Activated CD8-positive, alpha-beta memory T cell treated with anti-CD3 and anti-CD28 coated beads, Interleukin-2, amount 50 U/mL, for 24 hours (primary cell): Measurements from ENCODE around the gene BMX.

Experiments used
- DNase-seq: peaks from one replicate; pipeline ENCODE4 v3.0.0-alpha.2; 2020; ENCODE audit errors: extremely low read depth

BMX gene

GRCh38 chrX:15570145-15570544 is 69.5 kb downstream of the BMX start:
- no peak for DNase-seq

GRCh38 chrX:15574017-15574416 is 73.4 kb downstream of the BMX start:
- DNase-seq = no peak

DNA sequence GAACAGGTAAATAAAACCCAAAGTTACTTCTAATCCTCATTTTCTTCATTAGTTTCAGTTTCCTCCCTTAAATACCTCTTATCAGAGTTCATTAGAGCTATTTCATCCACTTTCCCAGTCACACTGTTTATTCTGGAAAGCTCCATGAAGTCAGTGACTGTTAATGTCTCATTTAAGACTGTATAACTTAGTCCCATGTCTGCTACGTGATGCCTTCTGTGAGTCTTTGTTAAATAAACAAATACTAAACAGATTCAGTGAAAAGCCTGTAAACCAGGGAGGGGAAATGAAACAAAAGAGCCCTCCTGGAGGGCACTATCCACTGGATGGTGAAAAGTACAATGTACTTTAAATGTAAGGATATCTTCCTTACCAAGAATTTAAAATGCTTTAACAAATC is 75.4 kb downstream of the BMX start:
- DNase-seq = no peak

DNA sequence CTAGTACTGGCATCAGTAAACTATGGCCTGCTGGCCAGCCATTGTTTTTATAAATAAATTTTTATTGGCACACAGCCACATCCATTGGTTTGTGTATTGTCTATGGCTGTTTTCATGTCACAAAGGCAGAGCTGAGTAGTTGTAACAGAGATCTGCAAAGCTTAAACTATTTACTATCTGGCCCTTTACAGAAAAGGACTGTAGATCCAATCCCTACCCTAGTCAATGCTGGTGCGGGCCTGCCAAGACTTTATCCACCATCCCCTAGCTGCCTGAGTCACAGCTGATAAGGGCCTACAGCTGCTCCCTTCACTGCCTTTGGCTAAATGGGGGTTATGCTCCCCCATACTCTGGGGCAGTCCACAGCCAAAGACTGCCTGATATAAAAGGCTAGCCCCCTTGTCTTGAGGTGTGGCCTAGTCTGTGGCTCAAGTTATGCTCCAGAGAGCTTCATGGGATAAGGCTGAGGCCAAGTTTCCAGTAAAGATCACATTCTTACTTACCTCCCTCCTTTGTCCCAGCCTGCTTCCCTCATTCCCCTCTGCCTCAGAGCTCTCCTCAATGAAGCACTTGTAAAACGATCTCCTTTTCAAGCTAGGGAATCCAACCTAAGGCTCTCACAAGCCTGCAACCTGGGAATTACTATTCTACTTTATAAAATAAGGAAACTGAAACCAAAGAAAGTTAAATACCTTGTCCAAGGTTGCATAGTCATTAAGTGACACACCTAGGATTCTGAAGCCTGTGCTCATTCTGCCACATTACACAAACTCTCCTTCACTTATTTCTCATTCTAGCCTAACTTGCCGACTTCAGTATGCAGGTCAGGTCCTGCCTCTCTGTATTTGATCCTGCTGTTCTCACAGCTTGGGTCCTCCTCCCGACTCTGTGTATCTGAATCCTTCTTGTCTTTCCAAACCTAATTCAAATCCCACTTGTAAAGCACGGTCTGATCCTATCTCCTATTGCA is 79.5 kb downstream of the BMX start:
- no peak for DNase-seq

DNA sequence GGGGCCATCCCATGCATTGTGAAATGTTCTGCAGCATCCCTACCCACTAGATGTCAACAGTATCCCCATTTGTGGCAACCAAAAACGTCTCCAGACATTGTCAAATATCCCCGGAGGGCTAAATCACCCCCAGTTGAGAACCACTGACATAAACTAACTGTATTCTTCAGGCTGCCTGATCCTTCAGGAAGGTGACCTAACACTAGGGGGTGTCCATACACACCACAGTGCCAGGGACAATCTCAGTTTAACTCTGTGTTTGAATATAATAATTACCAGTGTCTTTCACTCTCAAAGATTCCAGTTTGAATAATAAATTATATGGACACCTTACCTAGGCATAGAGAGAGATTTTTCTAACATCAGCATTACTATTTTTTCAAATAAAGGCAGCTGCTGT is 93.8 kb downstream of the BMX start:
- no peak for DNase-seq

DNA sequence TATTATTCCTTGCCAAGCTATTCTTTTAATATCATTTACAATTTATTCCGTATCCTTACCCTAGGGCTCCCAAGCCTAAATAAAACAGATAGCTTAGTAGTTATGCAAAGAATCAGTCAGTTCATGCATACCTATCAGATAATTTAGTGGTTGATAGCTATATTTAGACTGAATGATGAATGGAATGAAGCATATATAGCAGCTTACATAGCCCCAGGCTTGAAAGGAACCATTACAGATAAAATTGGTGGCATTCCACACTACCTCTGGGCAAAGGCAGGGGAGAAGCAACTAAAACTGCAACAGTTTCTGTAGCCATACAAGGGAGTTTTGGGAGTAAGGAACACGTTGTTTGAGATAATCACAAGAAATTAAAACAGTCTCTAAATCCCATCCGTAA is 97.4 kb downstream of the BMX start:
- no peak for DNase-seq

GRCh38 chrX:15599461-15599860 is 98.9 kb downstream of the BMX start:
- no peak for DNase-seq

DNA sequence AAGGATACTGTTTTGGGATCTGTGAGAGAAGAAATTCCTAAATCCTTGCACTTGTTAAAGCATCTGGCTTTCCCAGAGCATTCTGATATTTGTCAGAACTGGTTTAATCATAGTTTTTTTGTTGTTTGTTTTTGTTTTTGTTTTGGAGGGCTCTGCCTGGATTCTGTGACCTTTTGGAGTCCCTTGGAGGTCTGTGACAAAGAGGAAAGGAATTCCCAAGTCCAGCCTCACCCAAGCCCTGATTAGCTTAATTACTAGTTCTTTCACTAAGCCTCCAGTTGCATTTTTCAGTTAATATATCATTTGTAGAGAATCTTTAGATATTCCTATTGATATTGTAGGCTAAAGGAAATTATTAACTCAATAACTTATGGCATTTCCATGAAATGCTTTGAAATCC is 99.4 kb downstream of the BMX start:
- DNase-seq = no peak

DNA sequence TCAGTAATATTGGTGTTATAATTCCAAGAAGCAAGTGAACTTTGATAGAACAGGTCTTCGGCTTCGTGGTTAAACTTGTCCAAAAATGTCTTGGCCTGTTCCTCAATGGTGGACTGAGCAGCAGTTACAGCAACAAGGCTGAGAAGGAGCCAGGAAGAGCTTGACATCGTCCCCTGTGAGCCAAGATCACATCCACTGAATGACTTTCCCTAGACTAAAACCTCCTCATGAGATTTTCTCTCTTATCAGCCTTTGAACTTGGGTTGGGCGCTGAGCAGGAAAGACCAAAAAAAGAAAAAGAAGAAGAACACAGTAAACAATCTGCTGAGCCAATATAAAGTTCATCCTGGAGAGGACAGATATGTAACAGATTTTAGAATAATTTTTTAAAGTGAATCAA is 100.1 kb downstream of the BMX start, which contains the start of gene ACE2:
Gene ACE2, minus strand, starts transcription at position 216 of the 400 bp plus-strand sequence. Its CDS starts 49 bp downstream, at position 167.
- DNase-seq = no peak

- no peak for DNase-seq
These were observed 101.3 kb downstream of the BMX start for GRCh38 chrX:15601932-15602331.

- DNase-seq = no peak
These were observed 102.2 kb downstream of the BMX start for GRCh38 chrX:15602761-15603160.

DNA sequence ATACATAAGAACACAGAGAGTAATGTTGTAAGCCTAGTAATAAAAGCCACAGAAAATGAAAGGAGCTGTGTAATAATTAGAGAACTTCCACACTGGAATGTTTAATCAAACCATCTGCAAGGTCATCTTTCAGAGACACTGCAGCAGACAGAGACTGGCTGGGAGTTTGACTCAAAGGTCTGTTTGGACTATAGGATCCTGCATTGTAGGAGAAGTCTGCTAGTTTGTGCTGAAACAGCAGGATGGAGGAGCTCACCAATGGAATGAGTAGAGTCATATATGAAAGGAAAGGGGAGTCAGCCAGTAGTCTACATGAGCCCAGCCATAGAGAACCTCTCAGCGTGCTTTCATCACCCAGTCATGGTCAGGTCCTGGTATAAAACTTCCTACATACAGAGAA is 104.6 kb downstream of the BMX start:
- DNase-seq = no peak
